Stimulated activated CD8-positive, alpha-beta memory T cell treated with anti-CD3 and anti-CD28 coated beads, Interleukin-7, amount 100 ng/mL, for 48 hours (primary cell): ENCODE data around the gene FAM13C.
"Not testable (repeated sequence)": the region's sequence is repeated elsewhere in the genome, so short reads cannot be mapped to it uniquely, and the experiment has no call there.

Source experiments
- DNase-seq, 2 donors: peaks; one replicate each; pipeline ENCODE4 v3.0.0-alpha.2; 2020; ENCODE audit warnings: low read depth in 1 of 2; ENCODE audit errors: extremely low read depth in 1 of 2

Gene FAM13C

DNA sequence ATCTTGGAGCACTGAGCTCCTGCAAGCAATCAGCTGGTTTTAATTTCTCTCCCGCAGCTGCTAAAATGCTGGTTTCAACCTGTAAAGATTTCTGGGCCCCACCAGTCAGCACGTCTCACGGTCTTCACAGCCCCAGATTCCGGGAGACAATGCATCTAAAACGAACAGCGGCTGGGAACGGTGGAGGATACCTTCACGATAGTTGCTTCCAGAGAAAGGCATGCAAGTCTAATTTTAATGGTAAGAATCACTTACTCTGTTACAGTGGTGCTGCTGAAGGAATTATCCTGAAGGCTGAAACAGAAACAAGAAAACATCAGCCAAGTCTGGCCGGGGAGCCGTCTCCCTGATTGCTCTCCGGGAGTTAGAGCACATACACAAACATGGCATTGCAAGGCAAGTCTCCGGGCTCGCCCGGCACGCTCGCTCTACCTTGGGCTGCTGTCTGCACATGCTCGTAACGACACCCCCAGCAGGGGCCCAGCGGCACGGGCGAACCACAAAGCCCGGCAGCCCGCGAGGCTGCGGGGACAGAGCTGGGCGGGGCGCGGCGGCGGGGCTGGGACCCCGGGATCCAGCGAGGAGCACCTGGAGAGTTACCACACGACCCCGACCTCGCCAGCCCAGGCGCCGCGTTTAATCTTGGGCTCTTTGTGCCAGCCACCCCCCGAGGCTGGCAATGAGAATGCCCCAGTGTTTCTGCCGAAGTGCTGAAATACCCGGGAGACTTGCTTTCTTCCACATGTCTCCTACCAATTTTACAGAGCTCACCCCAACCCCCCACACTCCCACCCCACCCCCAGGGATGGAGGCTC is at the start of gene FAM13C:
Gene FAM13C (minus strand): TSS at position 406 of the 815 bp plus-strand sequence. CDS start 89 bp downstream, at position 317.
- DNase-seq, result no peak

DNA sequence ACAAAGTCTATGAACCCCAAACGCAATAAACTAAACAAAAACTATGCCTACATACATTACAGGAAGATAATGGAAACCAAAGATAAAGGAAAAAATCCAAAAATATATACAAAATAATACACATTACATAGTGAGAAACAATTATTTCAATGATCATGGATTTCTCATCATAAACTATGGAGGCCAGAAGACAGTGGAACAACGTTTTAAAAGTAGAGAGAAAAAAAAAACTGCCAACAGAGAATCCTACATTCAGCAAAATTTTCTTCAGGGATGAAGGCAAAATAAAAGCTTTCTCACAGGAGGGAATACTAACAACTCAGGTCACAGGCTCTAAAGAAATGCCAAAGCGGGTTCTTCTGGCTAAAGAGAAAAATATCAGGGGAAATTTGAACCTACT is 42.9 kb upstream of the FAM13C start:
- DNase-seq, result no peak

DNA sequence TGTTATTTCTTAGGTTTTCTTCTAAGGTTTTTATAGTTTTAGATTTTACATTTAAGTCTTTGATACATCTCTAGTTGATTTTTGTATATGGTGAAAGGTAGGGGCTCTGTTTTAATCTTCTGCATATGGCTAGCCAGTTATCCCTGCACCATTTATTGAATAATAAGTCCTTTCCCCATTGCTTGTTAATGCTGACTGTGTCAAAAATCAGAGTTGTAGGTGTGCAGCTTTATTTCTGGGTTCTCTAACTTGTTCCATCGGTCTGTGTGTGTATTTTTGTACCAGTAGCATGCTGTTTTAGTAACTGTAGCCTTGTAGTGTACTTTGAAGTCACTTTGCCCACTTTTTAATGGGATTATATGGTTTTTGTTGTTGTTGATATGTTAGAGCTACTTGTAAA is 37.9 kb upstream of the FAM13C start:
- no peak for DNase-seq

DNA sequence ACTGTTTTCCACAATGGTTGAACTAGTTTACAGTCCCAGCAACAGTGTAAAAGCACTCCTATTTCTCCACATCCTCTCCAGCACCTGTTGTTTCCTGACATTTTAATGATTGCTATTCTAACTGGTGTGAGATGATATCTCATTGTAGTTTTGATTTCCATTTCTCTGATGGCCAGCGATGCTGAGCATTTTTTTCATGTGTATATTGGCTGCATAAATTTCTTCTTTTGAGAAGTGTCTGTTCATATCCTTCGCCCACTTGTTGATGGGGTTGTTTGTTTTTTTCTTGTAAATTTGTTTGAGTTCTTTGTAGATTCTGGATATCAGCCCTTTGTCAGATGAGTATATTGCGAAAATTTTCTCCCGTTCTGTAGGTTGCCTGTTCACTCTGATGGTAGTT is 37.0 kb upstream of the FAM13C start:
- not testable (repeated sequence) for DNase-seq

GRCh38 chr10:59397961-59398360 is 35.6 kb upstream of the FAM13C start:
- no peak for DNase-seq

- DNase-seq, result no peak
These were observed 33.6 kb upstream of the FAM13C start for GRCh38 chr10:59395984-59396383.

DNA sequence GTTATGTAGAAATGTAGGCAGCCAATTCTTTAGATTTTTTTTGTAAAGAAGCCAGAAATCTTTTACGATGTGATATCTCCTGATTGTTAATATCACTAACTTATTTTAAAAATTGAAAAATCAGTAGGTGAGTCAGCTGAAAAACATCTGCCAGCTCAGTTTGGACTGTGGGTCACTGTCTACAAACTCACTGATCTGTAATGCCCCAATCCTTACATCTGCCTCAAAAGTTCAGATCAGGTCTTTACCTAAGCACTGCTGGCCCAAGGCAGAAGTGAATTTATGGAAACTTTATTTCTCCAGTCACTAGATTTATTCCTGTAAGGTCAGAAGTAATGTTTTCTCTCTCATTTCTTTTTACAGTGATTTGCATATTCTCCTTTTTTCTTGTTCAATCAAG is 31.0 kb upstream of the FAM13C start:
- no peak for DNase-seq

GRCh38 chr10:59391060-59391459 is 28.7 kb upstream of the FAM13C start:
- no peak for DNase-seq

DNA sequence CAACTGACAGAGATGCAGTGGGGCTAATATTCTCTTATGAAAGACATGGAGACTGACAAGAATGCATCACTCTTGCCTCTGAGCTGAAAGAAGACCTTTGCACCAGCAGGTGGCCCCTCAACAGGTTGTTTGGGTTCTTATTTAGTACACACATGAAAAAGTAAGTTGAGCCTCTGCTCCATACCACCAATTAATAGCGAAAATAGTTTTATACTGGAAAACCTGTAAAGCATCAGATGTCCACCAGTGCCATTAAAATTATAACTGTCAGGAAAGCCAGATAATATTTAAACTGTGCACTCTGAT is 26.3 kb upstream of the FAM13C start:
- DNase-seq, result no peak

GRCh38 chr10:59387951-59388670 is 25.8 kb upstream of the FAM13C start:
- DNase-seq, result no peak

DNA sequence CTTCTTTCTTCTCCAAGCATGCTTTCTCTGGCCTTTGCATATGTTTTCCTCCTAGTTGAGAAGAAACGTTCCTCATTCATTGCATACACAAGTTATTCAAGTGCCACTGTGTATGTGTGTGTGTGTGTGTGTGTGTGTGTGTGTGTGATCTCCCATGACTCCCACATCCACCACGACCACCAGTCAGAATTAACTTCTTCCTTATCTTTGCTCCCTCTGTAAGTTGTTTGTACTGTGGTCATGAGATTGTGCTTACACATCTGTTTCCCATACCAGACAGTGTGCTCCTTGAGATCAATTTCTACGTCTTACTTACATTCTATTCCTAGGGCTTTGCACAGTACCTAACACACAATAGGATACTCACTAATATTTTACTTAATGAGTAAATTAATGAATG is 22.4 kb upstream of the FAM13C start:
- DNase-seq, result no peak

DNA sequence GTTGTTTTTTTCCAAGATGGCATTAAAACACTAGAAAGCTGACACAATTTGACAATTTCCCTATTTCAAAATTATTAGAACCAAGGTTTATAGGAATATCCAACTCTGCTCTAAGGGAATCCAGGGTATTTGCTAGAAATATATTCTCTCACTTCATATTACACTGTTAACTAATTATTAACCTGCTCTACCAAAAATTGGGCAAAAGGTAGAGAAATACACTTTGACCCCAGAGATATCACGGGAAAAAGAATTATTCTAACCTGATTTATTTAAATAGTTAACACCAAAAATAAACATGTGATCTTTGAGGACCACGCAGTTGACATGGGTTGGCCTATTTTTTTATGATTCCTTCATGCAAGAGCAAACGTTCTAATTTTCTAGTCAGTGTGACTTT is 21.6 kb upstream of the FAM13C start:
- no peak for DNase-seq

- no peak for DNase-seq
These were observed 21.1 kb upstream of the FAM13C start for GRCh38 chr10:59383436-59383835.

GRCh38 chr10:59382831-59383295 is 20.5 kb upstream of the FAM13C start:
- DNase-seq, result no peak

DNA sequence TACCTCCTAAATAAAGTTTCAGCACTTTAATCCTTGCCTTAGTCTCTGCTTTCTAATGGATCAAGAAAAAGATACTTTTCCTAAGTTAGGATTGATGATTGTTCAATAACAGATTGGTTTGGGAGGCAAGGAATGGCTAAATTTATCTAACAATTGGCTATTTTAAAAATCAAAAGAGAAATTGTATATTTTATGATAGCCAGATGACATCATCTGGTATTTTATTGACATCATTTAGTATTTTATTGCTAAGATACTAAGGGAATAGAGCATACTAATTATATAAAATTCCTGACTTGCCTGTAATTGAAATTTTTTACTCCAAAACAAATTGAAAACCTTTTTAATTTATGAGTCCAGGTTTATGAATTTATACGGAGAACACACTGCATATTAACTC is 19.3 kb upstream of the FAM13C start:
- no peak for DNase-seq

DNA sequence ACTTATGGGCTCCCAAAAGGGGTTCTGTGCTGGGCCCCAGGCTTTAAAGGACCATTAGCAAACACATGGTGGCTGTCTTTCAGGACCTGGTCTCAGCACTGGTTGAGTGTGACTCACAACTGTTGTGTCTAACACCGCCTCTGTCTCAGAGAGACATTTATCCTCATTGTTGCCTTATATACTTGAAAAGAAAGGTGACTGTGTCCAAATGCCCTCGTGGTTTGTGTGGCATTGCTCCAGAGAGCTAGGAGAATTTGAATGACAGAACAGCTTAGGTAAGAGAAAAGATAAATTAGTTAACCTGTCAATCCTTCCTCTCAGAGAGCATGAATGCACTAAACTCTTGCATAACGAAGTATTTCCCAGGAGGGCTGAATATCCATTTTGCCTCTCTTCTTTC is 14.5 kb upstream of the FAM13C start:
- DNase-seq, result no peak

DNA sequence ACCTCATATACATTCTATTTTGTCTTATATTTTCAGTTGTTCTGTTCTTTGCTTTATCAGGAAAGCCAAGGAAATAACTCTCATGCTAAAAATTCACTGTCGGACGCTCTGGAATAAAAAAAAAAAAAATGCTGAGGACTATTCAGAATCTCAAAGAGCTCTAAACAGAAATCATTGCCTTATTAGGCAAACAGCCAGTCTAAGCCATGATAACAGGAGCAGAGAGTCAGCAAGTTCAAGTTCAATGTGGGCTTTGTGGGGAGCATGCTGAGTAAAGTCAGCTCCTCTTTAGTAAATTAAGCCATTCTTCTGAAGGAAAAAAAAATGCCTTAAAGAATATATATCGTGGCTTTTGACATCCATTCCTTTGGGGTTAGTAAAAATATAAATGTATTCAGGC is 13.6 kb upstream of the FAM13C start:
- DNase-seq, result no peak

- no peak for DNase-seq
These were observed 12.6 kb upstream of the FAM13C start for GRCh38 chr10:59374916-59375315.

DNA sequence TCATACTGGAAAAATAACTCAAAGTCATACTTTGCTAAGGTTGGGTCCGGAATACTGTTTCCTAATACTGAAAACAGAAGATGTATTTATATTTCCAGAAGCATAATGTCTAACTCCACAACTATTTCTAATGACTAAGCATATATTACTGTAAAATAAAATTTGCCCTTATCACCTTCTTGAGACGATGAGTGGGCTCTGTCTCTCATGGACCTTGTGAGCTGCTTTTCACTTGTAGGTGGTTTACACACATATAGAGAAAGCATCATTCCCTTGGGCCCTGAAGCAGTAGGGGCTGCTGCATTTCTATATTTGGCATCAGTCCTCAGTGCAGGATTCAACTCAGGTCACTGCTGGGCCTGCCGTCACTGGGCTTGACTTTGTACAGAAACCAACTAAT is 10.7 kb upstream of the FAM13C start:
- no peak for DNase-seq

GRCh38 chr10:59372543-59372942 is 10.2 kb upstream of the FAM13C start:
- DNase-seq, result no peak

GRCh38 chr10:59366290-59366689 is 3.9 kb upstream of the FAM13C start:
- no peak for DNase-seq

DNA sequence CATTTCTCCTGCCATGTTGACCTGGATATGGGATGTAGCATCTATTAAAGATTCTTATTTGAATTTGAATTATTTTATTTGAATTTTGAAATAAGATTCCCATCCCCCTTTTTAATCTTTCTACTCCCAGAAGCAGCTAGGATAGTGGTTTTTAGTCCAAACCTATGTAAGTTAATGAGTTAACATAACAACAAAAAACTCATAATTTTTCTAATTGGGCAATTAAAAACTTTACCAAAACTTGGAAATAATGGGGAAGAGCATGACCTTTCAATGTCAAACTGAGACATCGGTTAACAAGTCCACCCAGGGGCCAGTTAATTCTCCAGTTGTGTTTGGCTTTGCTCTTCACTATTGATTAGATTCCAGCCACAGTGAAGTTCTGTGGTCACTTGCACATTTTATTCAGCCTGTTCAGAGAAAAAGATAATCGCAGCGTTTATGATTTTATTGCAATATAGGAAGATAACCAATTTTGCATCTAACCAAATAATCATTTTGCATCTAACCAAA is 1.2 kb upstream of the FAM13C start:
- no peak for DNase-seq
